IPS-20b (cell line): Measurements from ENCODE around the gene SREBF2.

Experiments
- H3K27ac ChIP-seq: one replicate; pipeline ENCODE4 v1.5.1; 2013; ENCODE audit warnings: low read length
- H3K27me3 ChIP-seq: 2 replicates; pipeline ENCODE4 v1.6.1; 2013; ENCODE audit warnings: mild to moderate bottlenecking, low read length, inconsistent platforms; ENCODE audit not compliant: insufficient read depth
- H3K36me3 ChIP-seq: 2 replicates; pipeline ENCODE4 v1.6.1; 2013; ENCODE audit warnings: low read depth, mild to moderate bottlenecking, inconsistent platforms, low read length, moderate library complexity; ENCODE audit not compliant: insufficient read depth
- H3K4me1 ChIP-seq: 2 replicates; pipeline ENCODE4 v1.6.1; 2013; ENCODE audit warnings: mild to moderate bottlenecking, control low read depth, inconsistent platforms, low read length, moderate library complexity; ENCODE audit not compliant: insufficient read depth
- H3K4me3 ChIP-seq: 2 replicates; pipeline ENCODE4 v1.5.1; 2013; ENCODE audit warnings: mild to moderate bottlenecking, low read length, inconsistent platforms
- H3K9ac ChIP-seq: 2 replicates; pipeline ENCODE4 v1.6.1; 2013; ENCODE audit warnings: low read depth, mild to moderate bottlenecking, inconsistent platforms, low read length, moderate library complexity
- H3K9me3 ChIP-seq: 2 replicates; pipeline ENCODE4 v1.6.1; 2013; ENCODE audit warnings: mild to moderate bottlenecking, low read depth, low read length, inconsistent platforms; ENCODE audit not compliant: insufficient read depth

Gene SREBF2

GRCh38 chr22:41905411-41906202, 72.7 kb downstream of the SREBF2 start:
- H3K4me1 ChIP-seq: peaks cover 3% of the 10 kb centered on the region; the same call in 1 of the 2 replicates
- H3K27ac ChIP-seq: no peak overlapping the region
- H3K4me3 ChIP-seq: no peak overlapping the region
- H3K9ac ChIP-seq: no peak overlapping the region
- H3K27me3 ChIP-seq: peaks cover 32% of the 10 kb centered on the region
- H3K36me3 ChIP-seq: peaks cover 62% of the 10 kb centered on the region
- H3K9me3 ChIP-seq: no peaks in the 10 kb centered on the region

DNA sequence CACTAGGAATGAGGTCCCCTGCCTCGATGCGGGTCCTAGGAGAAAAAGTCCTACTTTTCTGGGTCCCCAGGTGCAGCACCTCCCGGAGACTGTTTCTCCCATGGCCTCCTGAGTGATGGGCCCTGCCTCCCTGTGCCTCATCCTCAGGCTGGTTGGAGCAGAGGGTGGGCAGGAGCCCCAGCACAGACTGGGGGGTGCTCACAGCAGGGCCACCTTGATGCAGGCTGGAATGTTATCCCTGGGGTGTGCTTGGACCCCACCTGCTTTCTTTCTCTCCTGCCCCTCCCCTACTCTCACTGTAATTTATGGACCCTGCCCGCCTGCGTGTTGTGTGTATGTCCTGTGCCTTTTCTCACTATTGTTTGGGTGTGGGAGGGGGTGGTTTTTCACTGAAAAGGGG, 73.9 kb downstream of the SREBF2 start:
- Histone ChIP-seq H3K9ac (no peak overlapping the region), H3K27ac (no peak overlapping the region), H3K27me3 (peaks cover 44% of the 10 kb centered on the region), H3K4me1 (peaks cover 3% of the 10 kb centered on the region; the same call in 1 of the 2 replicates), H3K9me3 (no peaks in the 10 kb centered on the region), H3K4me3 (no peak overlapping the region), H3K36me3 (peaks cover 53% of the 10 kb centered on the region)

DNA sequence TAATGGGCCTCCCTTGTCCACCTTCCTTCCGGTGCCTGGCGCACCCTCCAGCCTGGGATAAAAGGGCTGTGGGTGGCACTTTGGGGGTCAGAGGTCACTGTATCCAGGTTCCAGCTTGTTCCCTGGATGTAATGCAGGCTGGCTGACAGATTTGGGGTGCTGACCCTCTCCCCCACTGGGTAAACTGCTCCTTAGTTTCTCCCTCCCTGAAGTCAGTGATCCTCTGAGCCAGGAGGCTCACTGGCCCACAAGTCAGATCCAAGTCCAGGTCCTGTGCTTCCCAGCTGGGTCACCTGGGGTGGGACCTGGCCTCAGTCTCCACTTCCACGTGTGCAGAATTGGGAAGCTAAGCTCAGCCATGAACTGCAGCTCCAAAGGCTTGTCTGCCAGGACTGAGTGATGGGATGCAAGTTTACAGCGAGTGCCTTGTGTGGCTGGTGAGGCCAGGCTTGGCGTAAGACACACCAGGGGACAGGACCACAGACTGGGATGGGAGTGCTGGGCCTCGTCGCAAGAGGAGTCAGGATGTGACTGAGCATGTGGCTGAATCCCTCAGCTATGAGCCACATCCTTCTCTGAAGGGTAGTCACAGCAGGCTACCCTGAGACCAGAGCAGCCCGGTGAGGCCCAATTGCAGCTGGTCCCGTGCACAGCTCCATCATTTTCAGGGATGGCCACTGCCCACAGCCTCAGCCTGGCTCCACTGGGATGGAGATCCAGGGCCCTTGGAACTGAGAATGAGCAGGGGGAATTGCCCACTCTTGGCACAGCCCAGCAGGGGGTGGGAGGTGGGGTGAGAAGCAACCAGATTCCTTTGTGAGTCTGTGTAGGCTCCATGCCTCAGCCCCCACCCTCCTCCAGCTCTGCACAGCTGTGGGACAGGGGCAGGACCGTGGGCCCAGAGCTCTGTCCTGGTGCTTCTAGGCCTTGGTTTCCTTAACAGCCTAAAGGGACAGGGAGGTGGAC, 74.8 kb downstream of the SREBF2 start:
- peaks cover 3% of the 10 kb centered on the region; the same call in 1 of the 2 replicates for H3K4me1 ChIP-seq
- peaks cover 44% of the 10 kb centered on the region for H3K36me3 ChIP-seq
- no peak overlapping the region for H3K4me3 ChIP-seq
- H3K9ac ChIP-seq: no peak overlapping the region
- H3K27me3 ChIP-seq: peaks cover 53% of the 10 kb centered on the region
- H3K27ac ChIP-seq: no peak overlapping the region
- no peaks in the 10 kb centered on the region for H3K9me3 ChIP-seq

GRCh38 chr22:41908411-41909309, 75.8 kb downstream of the SREBF2 start:
- Histone ChIP-seq H3K4me1 (peaks cover 3% of the 10 kb centered on the region; the same call in 1 of the 2 replicates), H3K36me3 (peaks cover 35% of the 10 kb centered on the region; the same call in 1 of the 2 replicates), H3K9ac (no peak overlapping the region), H3K27me3 (peaks cover 62% of the 10 kb centered on the region), H3K4me3 (no peak overlapping the region), H3K27ac (no peak overlapping the region), H3K9me3 (no peaks in the 10 kb centered on the region)

DNA sequence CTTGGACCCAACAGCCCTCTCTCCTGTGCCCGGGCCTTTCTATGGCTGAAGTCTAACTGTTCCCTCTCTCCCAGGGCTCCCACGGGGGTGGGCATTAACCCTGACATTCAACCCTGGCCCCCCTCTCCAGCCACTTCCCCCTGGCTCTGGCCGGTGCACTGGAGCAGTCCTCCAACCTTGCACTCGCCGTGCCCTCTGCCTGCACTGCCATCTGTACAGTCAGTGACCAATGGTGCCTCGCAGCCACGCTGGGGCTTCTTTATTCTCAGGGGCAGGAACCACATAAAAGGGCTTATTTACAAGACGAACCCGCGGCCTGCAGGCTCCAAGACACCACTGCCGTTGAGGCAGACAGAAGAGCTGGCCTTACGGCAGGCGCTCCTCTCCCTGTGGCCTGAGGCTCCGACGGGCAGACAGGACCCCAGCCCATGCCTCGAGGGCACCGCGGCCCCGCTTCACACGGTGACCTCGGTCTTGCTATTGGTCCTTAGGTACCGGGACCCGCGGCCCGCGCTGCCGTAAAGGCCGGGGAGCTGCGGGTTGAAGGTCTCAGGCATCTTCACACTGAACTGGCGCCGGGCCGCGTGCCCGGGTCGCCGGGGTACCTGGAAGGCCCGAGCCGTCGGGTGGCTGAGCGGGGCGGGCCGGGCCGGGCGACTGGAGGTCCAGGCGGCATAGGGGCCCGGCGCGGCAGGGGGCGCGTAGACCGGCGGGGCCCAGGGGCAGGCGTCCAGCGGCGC, 76.6 kb downstream of the SREBF2 start:
- Histone ChIP-seq H3K27me3 (peaks cover 70% of the 10 kb centered on the region), H3K4me1 (peaks cover 3% of the 10 kb centered on the region; the same call in 1 of the 2 replicates), H3K27ac (no peak overlapping the region), H3K4me3 (no peak overlapping the region), H3K9me3 (no peaks in the 10 kb centered on the region), H3K9ac (no peak overlapping the region), H3K36me3 (peaks cover 27% of the 10 kb centered on the region; the same call in 1 of the 2 replicates)

- Histone ChIP-seq H3K4me3 (no peak overlapping the region), H3K36me3 (peaks cover 19% of the 10 kb centered on the region; the same call in 1 of the 2 replicates), H3K27me3 (peaks cover 79% of the 10 kb centered on the region), H3K9ac (no peak overlapping the region), H3K4me1 (peaks cover 3% of the 10 kb centered on the region; the same call in 1 of the 2 replicates), H3K27ac (no peak overlapping the region), H3K9me3 (no peaks in the 10 kb centered on the region)
Observed at GRCh38 chr22:41910050-41911000, 77.4 kb downstream of the SREBF2 start.

DNA sequence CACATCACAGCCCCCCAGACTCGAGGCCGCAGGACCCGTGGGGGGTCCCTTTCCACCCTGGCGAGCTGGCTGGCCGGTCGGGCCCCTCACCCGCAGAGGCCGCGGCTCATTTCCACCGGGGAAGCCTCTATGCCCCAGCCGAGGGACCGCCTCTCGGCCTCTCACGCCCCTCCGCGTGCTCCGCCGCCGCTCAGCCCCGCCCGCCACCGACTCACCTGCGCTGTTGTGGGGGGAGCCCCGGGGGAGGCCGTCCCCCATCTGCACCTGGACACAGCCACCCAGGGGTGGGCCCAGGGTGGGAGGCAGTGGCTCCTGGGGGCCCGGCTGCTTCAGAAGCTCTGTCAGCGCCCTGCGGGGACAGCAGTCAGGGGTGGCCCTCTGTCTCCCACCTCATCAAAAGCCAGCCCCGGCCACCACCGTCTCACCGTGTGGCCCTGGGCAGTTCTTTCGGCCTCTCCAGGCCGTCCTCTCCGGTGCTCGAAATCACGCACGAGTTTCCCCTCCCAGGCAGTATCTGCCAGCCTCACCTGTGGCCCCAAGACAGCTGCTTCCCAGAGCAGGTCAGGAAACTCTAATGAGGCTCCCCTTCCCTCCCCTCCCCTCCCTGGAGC, 78.2 kb downstream of the SREBF2 start:
- Histone ChIP-seq H3K4me3 (no peak overlapping the region), H3K27ac (no peak overlapping the region), H3K27me3 (peaks cover 87% of the 10 kb centered on the region), H3K4me1 (peaks cover 3% of the 10 kb centered on the region; the same call in 1 of the 2 replicates), H3K36me3 (peaks cover 13% of the 10 kb centered on the region; the same call in 1 of the 2 replicates), H3K9ac (no peak overlapping the region), H3K9me3 (no peaks in the 10 kb centered on the region)

DNA sequence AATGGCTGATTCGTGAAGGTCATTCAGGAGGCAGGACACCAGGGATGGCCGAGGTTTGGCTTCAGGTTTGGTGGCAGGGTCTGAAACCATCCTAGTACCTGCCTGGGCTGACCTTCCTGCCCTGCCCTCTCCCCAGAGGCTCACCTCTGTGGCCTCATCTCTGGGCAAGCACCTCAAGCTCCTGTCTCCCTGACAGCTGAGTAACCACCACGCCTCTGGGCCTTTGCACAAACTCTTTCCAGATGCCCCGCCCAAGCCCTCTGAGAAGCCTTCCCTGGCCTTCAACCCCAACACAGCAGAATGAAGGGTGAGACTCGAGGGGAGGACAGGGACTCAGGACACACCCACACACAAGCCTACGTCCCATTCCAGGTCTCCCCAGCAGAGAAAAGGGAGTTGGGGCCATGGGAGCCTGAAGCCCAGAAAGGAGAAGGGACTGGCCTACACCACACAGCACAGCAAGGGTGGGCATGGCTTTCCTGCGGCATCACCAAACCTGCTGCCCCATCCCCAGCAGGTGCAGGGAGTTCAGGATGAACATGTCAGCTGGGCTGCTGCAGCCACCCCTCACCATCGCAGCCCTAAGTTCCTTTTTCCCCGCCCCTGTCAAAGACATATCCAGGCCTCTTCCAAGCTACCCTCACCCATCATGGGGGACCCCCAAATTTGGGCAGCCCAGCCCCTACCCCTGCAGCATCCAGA, 79.6 kb downstream of the SREBF2 start:
- Histone ChIP-seq H3K27me3 (peaks cover 100% of the 10 kb centered on the region), H3K4me3 (no peak overlapping the region), H3K9ac (no peak overlapping the region), H3K27ac (no peak overlapping the region), H3K9me3 (no peaks in the 10 kb centered on the region), H3K36me3 (peaks cover 2% of the 10 kb centered on the region; the same call in 1 of the 2 replicates), H3K4me1 (peaks cover 2% of the 10 kb centered on the region; the same call in 1 of the 2 replicates)

- H3K27ac ChIP-seq: no peak overlapping the region
Observed at GRCh38 chr22:41913040-41913719, 80.3 kb downstream of the SREBF2 start.

More at GRCh38 chr22:41913040-41913719, 80.3 kb downstream of the SREBF2 start:
- no peaks in the 10 kb centered on the region for H3K9me3 ChIP-seq
- H3K4me3 ChIP-seq: no peak overlapping the region
- no peak overlapping the region for H3K9ac ChIP-seq
- H3K36me3 ChIP-seq: no peaks in the 10 kb centered on the region
- no peaks in the 10 kb centered on the region; the same call in 1 of the 2 replicates for H3K4me1 ChIP-seq
- peaks cover 100% of the 10 kb centered on the region for H3K27me3 ChIP-seq
